ENCODE results near the gene ASB6.

DNA sequence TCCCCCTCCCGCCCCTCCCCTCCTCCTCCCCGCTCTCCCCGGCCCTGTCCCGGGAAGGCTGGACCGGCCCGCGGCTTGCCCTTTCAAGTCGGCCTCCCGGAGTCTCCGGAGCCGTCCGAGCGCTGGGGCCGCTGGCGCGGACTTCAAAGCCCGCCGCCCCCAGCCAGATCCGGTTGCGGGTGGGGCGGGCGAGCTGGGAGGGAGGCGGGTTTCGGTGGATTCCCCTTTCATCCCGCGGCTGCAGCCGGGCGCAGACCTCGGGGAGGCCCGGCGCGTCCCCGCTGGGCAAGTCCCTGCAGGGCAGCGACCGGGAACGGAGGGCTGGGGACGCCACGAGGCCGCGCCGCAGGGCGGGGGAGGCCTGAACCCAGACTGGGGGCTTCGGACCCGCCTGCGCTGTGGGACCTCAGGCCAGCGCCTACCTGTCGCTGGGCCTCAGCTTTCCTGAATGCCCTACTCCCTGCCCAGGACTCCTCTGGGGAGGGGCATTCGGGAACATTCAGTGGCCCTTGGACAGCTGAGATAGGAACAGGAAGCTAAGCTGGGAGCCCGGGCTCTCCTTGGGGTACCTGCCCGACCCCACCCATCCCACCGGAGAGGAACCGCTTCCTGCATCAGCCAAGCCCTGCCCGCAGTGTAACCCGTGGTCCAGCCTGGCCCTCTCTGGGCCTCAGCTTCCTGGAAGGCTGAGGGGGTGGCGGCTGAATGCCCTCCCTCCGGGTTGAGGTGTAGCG is 44.4 kb downstream of the ASB6 start:
- TF ChIP-seq NANOG (IDR thresholded peaks at IDR 0.05; ENCODE audit: borderline replicate concordance), result no peak
- TF ChIP-seq, protein P1, sequence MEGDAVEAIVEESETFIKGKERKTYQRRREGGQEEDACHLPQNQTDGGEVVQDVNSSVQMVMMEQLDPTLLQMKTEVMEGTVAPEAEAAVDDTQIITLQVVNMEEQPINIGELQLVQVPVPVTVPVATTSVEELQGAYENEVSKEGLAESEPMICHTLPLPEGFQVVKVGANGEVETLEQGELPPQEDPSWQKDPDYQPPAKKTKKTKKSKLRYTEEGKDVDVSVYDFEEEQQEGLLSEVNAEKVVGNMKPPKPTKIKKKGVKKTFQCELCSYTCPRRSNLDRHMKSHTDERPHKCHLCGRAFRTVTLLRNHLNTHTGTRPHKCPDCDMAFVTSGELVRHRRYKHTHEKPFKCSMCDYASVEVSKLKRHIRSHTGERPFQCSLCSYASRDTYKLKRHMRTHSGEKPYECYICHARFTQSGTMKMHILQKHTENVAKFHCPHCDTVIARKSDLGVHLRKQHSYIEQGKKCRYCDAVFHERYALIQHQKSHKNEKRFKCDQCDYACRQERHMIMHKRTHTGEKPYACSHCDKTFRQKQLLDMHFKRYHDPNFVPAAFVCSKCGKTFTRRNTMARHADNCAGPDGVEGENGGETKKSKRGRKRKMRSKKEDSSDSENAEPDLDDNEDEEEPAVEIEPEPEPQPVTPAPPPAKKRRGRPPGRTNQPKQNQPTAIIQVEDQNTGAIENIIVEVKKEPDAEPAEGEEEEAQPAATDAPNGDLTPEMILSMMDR (conservative IDR thresholded peaks at IDR 0.05; ENCODE audit: low read depth in 2 of 2), result no peak
- TF ChIP-seq CREB1 (CRISPR knock-in tag; IDR thresholded peaks at IDR 0.05; ENCODE audit: low read depth), result no peak
- no peak; the same call in 1 of the 2 replicates for TF ChIP-seq POLR2AphosphoS5 (IDR thresholded peaks at IDR 0.05; ENCODE audit: low read depth)
- TF ChIP-seq EZH2 (IDR thresholded peaks at IDR 0.05; ENCODE audit: low read depth, unreplicated experiment), result no peak
- no peak for TF ChIP-seq EZH2phosphoT487 (IDR thresholded peaks at IDR 0.05; ENCODE audit: unreplicated experiment)
